HPDE6-E6E7 (cell line): ENCODE data around the gene ACSL1.
A peak's percentile ranks its signal among the peaks of the same experiment; 100 is the strongest.
"Not testable (repeated sequence)": the region's sequence is repeated elsewhere in the genome, so short reads cannot be mapped to it uniquely, and the experiment has no call there.

Experiments used
- DNase-seq: peaks from one replicate; pipeline ENCODE4 v3.0.0; 2011; ENCODE audit warnings: missing footprints; ENCODE audit errors: extremely low spot score

The ACSL1 gene

GRCh38 chr4:184843984-184844554 is 18.3 kb upstream of the ACSL1 start:
- no peak for DNase-seq

DNA sequence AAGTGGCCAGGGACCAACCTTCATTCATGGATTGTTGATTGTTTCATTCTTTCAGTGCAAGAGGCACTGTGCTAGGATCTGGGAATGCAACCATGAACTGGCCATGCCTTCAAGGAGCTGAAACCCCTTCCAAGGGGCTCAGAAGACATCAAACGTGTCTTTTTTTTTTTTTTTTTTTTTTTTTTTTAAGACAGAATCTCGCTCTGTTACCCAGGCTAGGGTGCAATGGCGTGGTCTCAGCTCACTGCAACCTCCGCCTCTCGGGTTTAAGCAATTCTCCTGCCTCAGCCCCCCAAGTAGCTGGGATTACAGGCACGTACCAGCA is 13.3 kb upstream of the ACSL1 start:
- not testable (repeated sequence) for DNase-seq

GRCh38 chr4:184838249-184839074 is 12.7 kb upstream of the ACSL1 start:
- DNase-seq, result no peak

- no peak for DNase-seq
Measured at GRCh38 chr4:184836613-184837012, 10.8 kb upstream of the ACSL1 start.

- no peak for DNase-seq
Measured at GRCh38 chr4:184833046-184833838, 7.5 kb upstream of the ACSL1 start.

DNA sequence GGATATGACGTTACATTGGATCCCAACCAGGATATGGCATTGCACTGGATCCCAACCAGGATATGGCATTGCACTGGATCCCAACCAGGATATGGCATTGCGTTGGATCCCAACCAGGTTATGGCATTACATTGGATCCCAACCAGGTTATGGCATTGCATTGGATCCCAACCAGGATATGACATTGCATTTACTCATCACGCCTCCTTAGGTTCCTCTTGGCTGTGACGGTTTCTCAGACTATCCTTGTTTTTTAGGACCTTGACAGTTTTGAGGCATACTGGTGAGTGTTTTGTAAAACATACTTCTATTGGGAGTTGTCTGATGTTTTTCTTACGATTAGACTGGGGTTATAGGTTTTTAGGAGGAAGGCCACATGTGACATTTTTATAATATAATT is 5.4 kb upstream of the ACSL1 start:
- DNase-seq, result no peak

DNA sequence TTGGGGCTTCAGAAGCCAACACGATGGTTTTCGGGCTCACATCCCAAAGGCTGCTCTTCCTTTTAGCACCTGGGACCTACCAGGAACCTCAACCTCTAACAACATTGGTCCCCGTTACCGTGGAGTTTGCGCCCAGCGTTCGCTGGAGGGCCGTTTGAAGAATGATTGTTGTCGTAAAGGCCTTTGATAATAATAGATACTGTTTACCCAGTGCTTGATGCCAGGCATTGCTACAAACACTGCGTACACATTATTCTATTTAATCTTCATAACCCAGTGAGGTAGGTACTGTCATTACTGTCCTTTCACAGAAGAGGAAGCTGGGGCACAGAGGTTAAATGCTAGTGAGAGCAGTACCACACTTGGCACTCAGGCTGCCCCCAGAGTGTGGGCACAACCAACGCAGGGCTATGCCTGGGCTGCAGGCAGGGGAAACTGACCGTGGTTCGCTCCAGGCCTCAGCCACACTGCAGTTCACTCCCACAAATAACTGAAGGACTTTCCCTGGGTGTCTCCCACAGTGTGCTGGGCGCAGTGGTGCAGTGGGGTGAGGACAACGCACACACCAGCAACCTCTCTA is 1.0 kb upstream of the ACSL1 start:
- no peak for DNase-seq

GRCh38 chr4:184825141-184825895 is 450 bp downstream of the ACSL1 start:
- DNase-seq, result no peak

DNA sequence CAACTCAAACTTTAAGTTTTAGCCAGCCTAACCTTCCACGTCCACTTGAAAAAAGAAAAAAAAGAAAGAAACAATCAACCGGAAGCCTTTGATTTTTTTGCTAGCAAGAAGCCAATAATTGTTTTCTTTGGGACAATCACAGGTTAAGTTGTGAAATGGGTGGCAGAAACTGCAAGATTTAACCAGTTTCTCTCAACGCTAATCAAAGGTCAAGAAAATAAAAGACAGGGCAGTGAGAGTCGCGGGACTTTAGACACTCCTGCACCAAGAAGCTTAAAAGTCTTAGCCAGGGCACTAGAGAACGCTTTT is 1.0 kb downstream of the ACSL1 start:
- no peak for DNase-seq

GRCh38 chr4:184824081-184824775 is 1.5 kb downstream of the ACSL1 start:
- DNase-seq, result no peak

DNA sequence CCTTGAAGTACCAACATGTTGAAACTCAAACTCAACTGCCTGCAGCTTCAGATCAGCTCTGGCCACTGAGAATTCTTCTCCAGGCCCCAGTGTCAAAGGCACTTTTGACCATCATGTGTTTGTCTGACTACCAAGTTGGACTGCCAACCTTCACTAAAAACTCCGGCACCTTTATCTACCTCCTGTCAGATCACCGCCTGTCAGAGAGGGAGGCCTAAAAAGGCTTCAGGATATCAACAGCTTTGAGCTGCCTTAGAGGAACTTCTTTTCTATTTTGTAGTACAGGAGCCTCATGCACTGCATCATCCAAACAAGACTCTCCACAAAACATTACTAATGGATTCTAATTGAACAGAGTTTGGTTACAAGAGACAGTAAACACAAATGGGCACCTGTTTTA is 2.8 kb downstream of the ACSL1 start:
- no peak for DNase-seq

GRCh38 chr4:184822356-184822755 is 3.4 kb downstream of the ACSL1 start:
- no peak for DNase-seq

DNA sequence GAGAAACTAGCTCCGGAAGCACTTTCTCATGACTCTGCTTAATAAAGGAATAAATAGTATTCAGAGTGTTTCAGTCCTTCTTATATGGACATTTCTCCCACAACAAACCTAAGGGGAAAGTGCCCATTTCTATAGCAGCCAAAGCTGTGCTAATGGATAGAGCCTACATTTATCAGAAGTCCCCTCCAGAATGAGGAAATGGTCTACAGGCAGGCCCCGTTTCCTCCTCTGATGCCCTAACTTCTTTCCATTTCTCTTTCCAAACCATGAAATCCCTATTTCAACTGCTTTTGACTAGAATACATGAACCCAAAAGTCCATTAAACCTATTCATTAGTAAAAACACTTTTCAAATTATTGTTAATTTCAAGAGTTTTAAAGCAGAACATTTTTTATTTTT is 4.5 kb downstream of the ACSL1 start:
- DNase-seq, result no peak

GRCh38 chr4:184819786-184820185 is 6.0 kb downstream of the ACSL1 start:
- DNase-seq, result no peak

DNA sequence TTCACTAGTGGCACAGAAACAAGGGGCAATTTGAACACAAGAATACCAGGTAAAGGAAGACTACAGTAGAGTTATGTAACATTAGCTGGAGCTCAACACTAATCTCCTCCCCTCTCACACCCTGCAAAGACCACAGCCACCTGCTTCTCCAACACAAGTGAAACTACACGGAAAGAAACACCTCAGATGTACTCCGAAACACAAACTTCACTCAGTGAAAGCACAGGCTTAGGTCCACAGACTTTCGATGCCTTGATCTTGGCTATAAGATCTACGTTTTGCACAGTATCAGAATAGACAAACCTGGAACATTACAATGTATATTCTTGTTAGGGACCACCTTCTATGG is 7.6 kb downstream of the ACSL1 start:
- DNase-seq, result no peak

- no peak for DNase-seq
Measured at GRCh38 chr4:184817494-184818215, 8.1 kb downstream of the ACSL1 start.

GRCh38 chr4:184816962-184817361 is 8.8 kb downstream of the ACSL1 start:
- no peak for DNase-seq

- DNase-seq, result peak; percentile 95
Measured at GRCh38 chr4:184815046-184815877, 10.5 kb downstream of the ACSL1 start.

GRCh38 chr4:184814686-184815045 is 11.1 kb downstream of the ACSL1 start:
- no peak for DNase-seq

DNA sequence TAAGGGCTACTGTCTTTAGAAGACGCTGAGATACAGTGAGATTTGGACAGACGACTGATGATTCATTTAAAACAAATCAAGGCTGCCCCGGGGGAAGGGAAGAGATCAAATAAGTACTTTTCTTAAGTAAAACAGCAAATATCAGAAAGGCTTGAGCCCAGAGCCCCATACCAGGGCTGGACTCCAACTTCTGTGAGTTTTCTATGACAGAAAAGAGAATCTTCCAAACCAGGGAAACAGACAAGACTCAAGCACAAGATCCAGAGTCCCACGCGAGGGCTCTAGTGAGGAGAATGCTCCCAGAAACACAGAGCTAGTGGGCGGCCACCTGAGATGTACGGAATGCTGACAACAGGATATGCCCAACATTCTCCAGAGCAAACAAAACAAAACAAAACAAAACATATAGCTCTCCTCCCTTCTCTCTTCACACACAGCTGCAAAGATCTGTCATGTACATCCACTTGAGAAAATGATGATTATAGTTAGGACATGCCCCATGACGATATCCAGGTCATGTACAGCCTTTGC is 13.1 kb downstream of the ACSL1 start:
- DNase-seq, result no peak
